GM23248 (cell line): ENCODE data around the gene CTH.
"Not testable (repeated sequence)": the region's sequence is repeated elsewhere in the genome, so short reads cannot be mapped to it uniquely, and the experiment has no call there.

Experiments used
- EZH2 ChIP-seq: fragments of 200-600 bp; sonication (generic); IDR thresholded peaks from 2 replicates; pipeline ENCODE4 v1.6.1; 2018; ENCODE audit warnings: antibody characterized with exemption, mild to moderate bottlenecking; ENCODE audit not compliant: insufficient read depth, poor library complexity, severe bottlenecking
- EZH2phosphoT487 ChIP-seq: fragments of 200-600 bp; sonication (generic); IDR thresholded peaks from 2 replicates; pipeline ENCODE4 v1.6.1; 2018; ENCODE audit warnings: antibody characterized with exemption, moderate library complexity, mild to moderate bottlenecking, low read depth; ENCODE audit not compliant: insufficient read depth

DNA sequence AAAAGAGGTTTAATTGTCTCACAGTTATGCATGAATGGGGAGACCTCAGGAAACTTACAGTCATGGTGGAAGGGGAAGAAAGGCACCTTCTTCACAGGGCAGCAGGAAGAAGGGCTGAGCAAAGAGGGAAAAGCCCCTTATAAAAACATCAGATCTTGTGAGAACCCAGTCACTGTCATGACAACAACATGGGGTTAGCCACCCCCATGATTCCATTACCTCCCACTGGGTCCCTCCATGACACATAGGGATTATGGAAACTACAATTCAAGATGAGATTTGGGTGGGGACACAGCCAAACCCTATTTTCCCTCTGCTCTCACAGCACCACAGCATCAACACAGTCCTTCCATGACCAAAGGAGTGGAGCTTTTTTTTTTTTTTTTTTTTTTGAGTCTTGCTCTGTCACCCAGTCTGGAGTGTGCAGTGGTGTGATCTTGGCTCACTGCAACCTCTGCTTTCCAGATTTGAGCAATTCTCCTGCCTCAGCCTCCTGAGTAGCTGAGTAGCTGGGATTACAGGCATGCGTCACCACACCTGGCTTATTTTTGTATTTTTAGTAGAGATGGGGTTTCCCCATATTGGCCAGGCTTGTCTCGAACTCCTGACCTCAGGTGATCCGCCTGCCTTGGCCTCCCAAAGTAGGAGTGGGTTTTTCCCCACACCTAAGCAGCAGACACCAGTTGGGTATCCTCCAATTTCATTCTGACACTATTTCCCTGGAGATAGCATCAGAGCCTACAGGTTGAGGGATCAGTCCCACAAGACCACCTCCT lies 41.3 kb downstream of the CTH start:
- TF ChIP-seq EZH2, EZH2phosphoT487: not testable (repeated sequence)
